ENCODE data around the gene SFXN3.

GRCh38 chr10:101020427-101021075, 10.5 kb upstream of the SFXN3 start:
- TF ChIP-seq, protein P1, sequence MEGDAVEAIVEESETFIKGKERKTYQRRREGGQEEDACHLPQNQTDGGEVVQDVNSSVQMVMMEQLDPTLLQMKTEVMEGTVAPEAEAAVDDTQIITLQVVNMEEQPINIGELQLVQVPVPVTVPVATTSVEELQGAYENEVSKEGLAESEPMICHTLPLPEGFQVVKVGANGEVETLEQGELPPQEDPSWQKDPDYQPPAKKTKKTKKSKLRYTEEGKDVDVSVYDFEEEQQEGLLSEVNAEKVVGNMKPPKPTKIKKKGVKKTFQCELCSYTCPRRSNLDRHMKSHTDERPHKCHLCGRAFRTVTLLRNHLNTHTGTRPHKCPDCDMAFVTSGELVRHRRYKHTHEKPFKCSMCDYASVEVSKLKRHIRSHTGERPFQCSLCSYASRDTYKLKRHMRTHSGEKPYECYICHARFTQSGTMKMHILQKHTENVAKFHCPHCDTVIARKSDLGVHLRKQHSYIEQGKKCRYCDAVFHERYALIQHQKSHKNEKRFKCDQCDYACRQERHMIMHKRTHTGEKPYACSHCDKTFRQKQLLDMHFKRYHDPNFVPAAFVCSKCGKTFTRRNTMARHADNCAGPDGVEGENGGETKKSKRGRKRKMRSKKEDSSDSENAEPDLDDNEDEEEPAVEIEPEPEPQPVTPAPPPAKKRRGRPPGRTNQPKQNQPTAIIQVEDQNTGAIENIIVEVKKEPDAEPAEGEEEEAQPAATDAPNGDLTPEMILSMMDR (conservative IDR thresholded peaks at IDR 0.05; ENCODE audit: low read length): no peak
- no peak for TF ChIP-seq EZH2phosphoT487 (IDR thresholded peaks at IDR 0.05; ENCODE audit: borderline replicate concordance, low read depth, low read length)

Data from OCI-LY7 (cell line).